ENCODE results near the gene ESD. TPM values are rescaled to one million over a fixed set of nuclear protein-coding genes. Genes with fewer than 3 reads are reported as not detected.
"Not testable (repeated sequence)": the region's sequence is repeated elsewhere in the genome, so short reads cannot be mapped to it uniquely, and the experiment has no call there.

ESD gene
- total and polyA plus RNA-seq, 4 donors, result 78.9 to 167 (median 99.1) TPM

DNA sequence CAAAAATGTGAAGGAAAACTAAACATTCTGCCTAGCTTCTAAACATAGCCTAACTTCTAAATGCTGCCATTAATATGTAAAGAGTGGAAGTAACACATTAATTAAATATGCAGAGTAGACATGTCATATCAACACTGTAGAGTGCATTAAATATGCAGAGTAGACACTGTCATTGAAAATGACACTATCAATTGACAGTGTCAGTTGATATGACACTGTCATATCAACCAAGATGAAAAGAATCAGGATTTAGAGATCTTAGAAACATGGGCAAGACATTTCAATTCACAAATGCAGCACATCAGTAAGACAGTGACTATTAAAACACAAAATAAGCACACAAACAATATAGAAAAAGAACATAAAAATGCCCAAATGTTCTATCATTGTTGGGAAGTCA is 25.3 kb downstream of the ESD start:
- H3K4me3 ChIP-seq, result no peak overlapping the region
- no peaks in the 10 kb centered on the region for H3K4me1 ChIP-seq (ENCODE audit: control insufficient read depth in 5 of 5, insufficient read depth in 5 of 5, low read length in 5 of 5)
- ATAC-seq (ENCODE audit: insufficient read depth, low FRiP score) (no peak), DNase-seq (no peak)
- TF ChIP-seq, protein P1, sequence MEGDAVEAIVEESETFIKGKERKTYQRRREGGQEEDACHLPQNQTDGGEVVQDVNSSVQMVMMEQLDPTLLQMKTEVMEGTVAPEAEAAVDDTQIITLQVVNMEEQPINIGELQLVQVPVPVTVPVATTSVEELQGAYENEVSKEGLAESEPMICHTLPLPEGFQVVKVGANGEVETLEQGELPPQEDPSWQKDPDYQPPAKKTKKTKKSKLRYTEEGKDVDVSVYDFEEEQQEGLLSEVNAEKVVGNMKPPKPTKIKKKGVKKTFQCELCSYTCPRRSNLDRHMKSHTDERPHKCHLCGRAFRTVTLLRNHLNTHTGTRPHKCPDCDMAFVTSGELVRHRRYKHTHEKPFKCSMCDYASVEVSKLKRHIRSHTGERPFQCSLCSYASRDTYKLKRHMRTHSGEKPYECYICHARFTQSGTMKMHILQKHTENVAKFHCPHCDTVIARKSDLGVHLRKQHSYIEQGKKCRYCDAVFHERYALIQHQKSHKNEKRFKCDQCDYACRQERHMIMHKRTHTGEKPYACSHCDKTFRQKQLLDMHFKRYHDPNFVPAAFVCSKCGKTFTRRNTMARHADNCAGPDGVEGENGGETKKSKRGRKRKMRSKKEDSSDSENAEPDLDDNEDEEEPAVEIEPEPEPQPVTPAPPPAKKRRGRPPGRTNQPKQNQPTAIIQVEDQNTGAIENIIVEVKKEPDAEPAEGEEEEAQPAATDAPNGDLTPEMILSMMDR (IDR thresholded peaks at IDR 0.05; ENCODE audit: control extremely low read depth, extremely low read depth), result no peak
- H3K27ac ChIP-seq (ENCODE audit: low read depth in 1 of 2, low read length in 1 of 2), result no peak overlapping the region
- no peaks in the 10 kb centered on the region for H3K9me3 ChIP-seq (ENCODE audit: control insufficient read depth in 4 of 4, insufficient read depth in 3 of 4, low read length in 3 of 4)
- peaks cover 10 to 41% (median 17%) of the 10 kb centered on the region in 4 donors for H3K36me3 ChIP-seq (ENCODE audit: control insufficient read depth in 4 of 4, insufficient read depth in 4 of 4, low read length in 4 of 4)
- no peaks in the 10 kb centered on the region for H3K27me3 ChIP-seq (ENCODE audit: control insufficient read depth in 3 of 3, insufficient read depth in 3 of 3, low read length in 2 of 3)
- no peak overlapping the region for H3K9ac ChIP-seq (ENCODE audit: insufficient read depth in 1 of 2, low read length in 2 of 2)

DNA sequence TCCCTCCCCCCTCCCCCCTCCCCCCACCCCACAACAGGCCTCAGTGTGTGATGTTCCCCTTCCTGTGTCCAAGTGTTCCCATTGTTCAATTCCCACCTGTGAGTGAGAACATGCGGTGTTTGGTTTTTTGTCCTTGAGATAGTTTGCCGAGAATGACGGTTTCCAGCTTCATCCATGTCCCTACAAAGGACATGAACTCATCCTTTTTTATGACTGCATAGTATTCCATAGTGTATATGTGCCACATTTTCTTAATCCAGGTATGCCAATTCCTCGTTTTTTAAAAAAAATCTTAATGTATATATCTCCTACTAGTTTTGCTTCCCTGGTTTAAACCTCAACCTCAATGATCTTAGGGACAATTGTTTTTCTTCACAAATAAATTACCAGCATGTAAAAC is 27.0 kb downstream of the ESD start:
- not testable (repeated sequence) for H3K9ac ChIP-seq (ENCODE audit: insufficient read depth in 1 of 2, low read length in 2 of 2); H3K4me3 ChIP-seq; DNase-seq; H3K9me3 ChIP-seq (ENCODE audit: control insufficient read depth in 4 of 4, insufficient read depth in 3 of 4, low read length in 3 of 4); ATAC-seq (ENCODE audit: insufficient read depth, low FRiP score); H3K4me1 ChIP-seq (ENCODE audit: control insufficient read depth in 5 of 5, insufficient read depth in 5 of 5, low read length in 5 of 5); H3K27me3 ChIP-seq (ENCODE audit: control insufficient read depth in 3 of 3, insufficient read depth in 3 of 3, low read length in 2 of 3); H3K27ac ChIP-seq (ENCODE audit: low read depth in 1 of 2, low read length in 1 of 2)
- 95 to 100% methylated on average over 3 to 4 of the region's 4 CpGs for WGBS, 2 donors
- H3K36me3 ChIP-seq (ENCODE audit: control insufficient read depth in 4 of 4, insufficient read depth in 4 of 4, low read length in 4 of 4), result peaks cover 6 to 28% (median 8%) of the 10 kb centered on the region in 4 donors

DNA sequence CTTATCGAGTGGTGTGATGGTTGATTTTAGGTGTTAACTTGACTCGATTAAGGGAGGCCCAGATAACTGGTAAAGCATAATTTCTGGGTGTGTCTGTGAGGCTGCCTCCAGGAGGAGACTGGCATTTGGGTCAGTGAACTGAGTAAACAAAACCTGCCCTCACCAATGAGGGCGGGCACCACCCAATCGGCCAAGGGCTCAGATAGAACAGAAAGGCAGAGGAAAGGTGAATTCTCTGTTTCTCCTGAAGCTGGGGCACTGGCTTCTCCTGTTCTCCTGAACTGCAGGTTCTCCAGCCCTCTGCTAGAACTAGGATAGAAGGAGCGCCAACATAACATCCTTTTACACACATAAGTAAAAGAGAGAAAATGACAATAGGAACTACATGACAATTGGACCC is 35.1 kb downstream of the ESD start:
- no peaks in the 10 kb centered on the region for H3K27me3 ChIP-seq (ENCODE audit: control insufficient read depth in 3 of 3, insufficient read depth in 3 of 3, low read length in 2 of 3)
- H3K4me3 ChIP-seq, result no peak overlapping the region
- TF ChIP-seq, protein P1 (IDR thresholded peaks at IDR 0.05; ENCODE audit: control extremely low read depth, extremely low read depth), result no peak
- H3K36me3 ChIP-seq (ENCODE audit: control insufficient read depth in 4 of 4, insufficient read depth in 4 of 4, low read length in 4 of 4), result no peaks in the 10 kb centered on the region
- 81 to 82% methylated on average over 5 of the region's 5 CpGs for WGBS, 2 donors
- H3K9ac ChIP-seq (ENCODE audit: insufficient read depth in 1 of 2, low read length in 2 of 2), result no peak overlapping the region
- DNase-seq (no peak), ATAC-seq (ENCODE audit: insufficient read depth, low FRiP score) (no peak)
- no peak overlapping the region for H3K27ac ChIP-seq (ENCODE audit: low read depth in 1 of 2, low read length in 1 of 2)
- no peaks in the 10 kb centered on the region for H3K9me3 ChIP-seq (ENCODE audit: control insufficient read depth in 4 of 4, insufficient read depth in 3 of 4, low read length in 3 of 4)
- peaks cover 0 to 4% (median 0%) of the 10 kb centered on the region in 5 donors for H3K4me1 ChIP-seq (ENCODE audit: control insufficient read depth in 5 of 5, insufficient read depth in 5 of 5, low read length in 5 of 5)

DNA sequence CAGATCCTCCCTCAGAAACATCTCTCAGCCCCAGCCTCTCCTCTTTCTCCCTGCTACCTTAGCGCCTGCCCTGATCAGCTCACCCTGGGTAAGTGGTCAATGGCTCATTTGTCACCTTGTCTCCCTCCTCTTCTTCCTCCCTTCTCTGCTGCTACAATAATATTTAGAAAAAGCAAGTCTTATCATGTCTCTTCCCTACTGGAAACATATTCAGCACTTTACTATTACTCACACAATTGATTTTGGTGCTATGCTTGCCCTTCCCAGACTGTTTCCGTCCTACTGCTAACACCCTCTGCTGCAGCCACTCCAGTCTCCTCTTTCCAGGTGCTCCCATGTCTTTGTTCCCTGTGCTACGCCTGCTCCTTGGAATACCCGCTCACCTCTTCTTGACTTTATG is 35.8 kb downstream of the ESD start:
- TF ChIP-seq, protein P1 (IDR thresholded peaks at IDR 0.05; ENCODE audit: control extremely low read depth, extremely low read depth), result no peak
- 95 to 96% methylated on average over 4 of the region's 4 CpGs for WGBS, 2 donors

More for the DNA sequence above, 35.8 kb downstream of the ESD start:
- no peak overlapping the region for H3K27ac ChIP-seq (ENCODE audit: low read depth in 1 of 2, low read length in 1 of 2)
- H3K27me3 ChIP-seq (ENCODE audit: control insufficient read depth in 3 of 3, insufficient read depth in 3 of 3, low read length in 2 of 3), result no peaks in the 10 kb centered on the region
- no peak for DNase-seq
- ATAC-seq (ENCODE audit: insufficient read depth, low FRiP score), result no peak
- no peak overlapping the region for H3K9ac ChIP-seq (ENCODE audit: insufficient read depth in 1 of 2, low read length in 2 of 2)
- peaks cover 0 to 4% (median 0%) of the 10 kb centered on the region in 5 donors for H3K4me1 ChIP-seq (ENCODE audit: control insufficient read depth in 5 of 5, insufficient read depth in 5 of 5, low read length in 5 of 5)
- no peak overlapping the region for H3K4me3 ChIP-seq
- no peaks in the 10 kb centered on the region for H3K9me3 ChIP-seq (ENCODE audit: control insufficient read depth in 4 of 4, insufficient read depth in 3 of 4, low read length in 3 of 4)
- no peaks in the 10 kb centered on the region for H3K36me3 ChIP-seq (ENCODE audit: control insufficient read depth in 4 of 4, insufficient read depth in 4 of 4, low read length in 4 of 4)

All from lung (tissue), 12 donors.